SK-N-SH treated with all-trans-retinoic acid at 6 μM for 48 hours (cell line): ENCODE data around the gene PVALB.

Experiments used
- ATAC-seq: fragments of 200-7000 bp; cut with Tn5 transposase; 3 replicates; pipeline ENCODE4 v1.9.1; 2020; ENCODE audit warnings: mild to moderate bottlenecking, moderate library complexity
- ARNTL ChIP-seq: fragments of 450-650 bp; formaldehyde crosslinking; IDR thresholded peaks from 2 replicates; pipeline ENCODE4 v1.5.0; 2020; ENCODE audit warnings: low read depth, mild to moderate bottlenecking, moderate library complexity, borderline replicate concordance
- BACH2 ChIP-seq: fragments of 250-450 bp; sonication (Bioruptor Pico); IDR thresholded peaks from 2 replicates; pipeline ENCODE4 v1.9.0; 2021; ENCODE audit warnings: mild to moderate bottlenecking, borderline replicate concordance
- CSDC2 ChIP-seq: fragments of 250-450 bp; sonication (Bioruptor Pico); IDR thresholded peaks from 2 replicates; pipeline ENCODE4 v1.5.0; 2020; ENCODE audit warnings: mild to moderate bottlenecking, moderate library complexity
- ESRRG ChIP-seq: fragments of 250-450 bp; sonication (Bioruptor Pico); IDR thresholded peaks from 2 replicates; pipeline ENCODE4 v1.6.1; 2021; ENCODE audit warnings: mild to moderate bottlenecking
- GLIS3 ChIP-seq: fragments of 250-450 bp; sonication (Bioruptor Pico); IDR thresholded peaks from 2 replicates; pipeline ENCODE4 v1.5.0; 2020; ENCODE audit warnings: mild to moderate bottlenecking, moderate library complexity
- ISL1 ChIP-seq: fragments of 250-450 bp; sonication (Bioruptor Pico); IDR thresholded peaks from 2 replicates; pipeline ENCODE4 v2.1.2; 2022; ENCODE audit warnings: mild to moderate bottlenecking, moderate library complexity
- OSR1 ChIP-seq: fragments of 250-450 bp; sonication (Bioruptor Pico); IDR thresholded peaks from 2 replicates; pipeline ENCODE4 v1.8.0; 2022; ENCODE audit warnings: moderate library complexity, mild to moderate bottlenecking, inconsistent platforms
- PPARA ChIP-seq: fragments of 250-450 bp; sonication (Bioruptor Pico); IDR thresholded peaks from 2 replicates; pipeline ENCODE4 v1.5.0; 2020; ENCODE audit warnings: mild to moderate bottlenecking, borderline replicate concordance
- RARB ChIP-seq: fragments of 250-450 bp; sonication (Bioruptor Pico); IDR thresholded peaks from 2 replicates; pipeline ENCODE4 v1.8.0; 2021; ENCODE audit warnings: mild to moderate bottlenecking, moderate library complexity
- TCF4 ChIP-seq: fragments of 250-450 bp; sonication (Bioruptor Pico); IDR thresholded peaks from 2 replicates; pipeline ENCODE4 v1.8.0; 2021; ENCODE audit warnings: mild to moderate bottlenecking, moderate library complexity, borderline replicate concordance
- TOX ChIP-seq: fragments of 250-450 bp; sonication (Bioruptor Pico); IDR thresholded peaks from 2 replicates; pipeline ENCODE4 v1.8.0; 2021; ENCODE audit warnings: mild to moderate bottlenecking, moderate library complexity, borderline replicate concordance
- ZFP3 ChIP-seq: fragments of 250-450 bp; sonication (Bioruptor Pico); IDR thresholded peaks from 2 replicates; pipeline ENCODE4 v1.5.0; 2020; ENCODE audit warnings: mild to moderate bottlenecking, moderate library complexity
- ZFP30 ChIP-seq: fragments of 450-650 bp; formaldehyde crosslinking; IDR thresholded peaks from 2 replicates; pipeline ENCODE4 v1.5.0; 2022; ENCODE audit warnings: mild to moderate bottlenecking, moderate library complexity
- ZNF8 ChIP-seq: fragments of 450-650 bp; formaldehyde crosslinking; IDR thresholded peaks from 2 replicates; pipeline ENCODE4 v1.5.0; 2020; ENCODE audit warnings: mild to moderate bottlenecking, moderate library complexity
- TF ChIP-seq, protein P1 (sequence below): fragments of 250-450 bp; sonication (Bioruptor Pico); IDR thresholded peaks from 2 replicates; pipeline ENCODE4 v1.5.0; 2020; ENCODE audit warnings: mild to moderate bottlenecking, moderate library complexity
- TF ChIP-seq, protein P2 (sequence below): fragments of 250-450 bp; sonication (Bioruptor Pico); IDR thresholded peaks from 2 replicates; pipeline ENCODE4 v1.8.0; 2020; ENCODE audit warnings: mild to moderate bottlenecking, moderate library complexity, borderline replicate concordance
- TF ChIP-seq, protein P3 (sequence below): fragments of 250-450 bp; sonication (Bioruptor Pico); IDR thresholded peaks from 2 replicates; pipeline ENCODE4 v1.5.1; 2021; ENCODE audit warnings: mild to moderate bottlenecking, moderate library complexity
- TF ChIP-seq, protein P4 (sequence below): fragments of 250-450 bp; sonication (Bioruptor Pico); IDR thresholded peaks from 2 replicates; pipeline ENCODE4 v1.5.1; 2020; ENCODE audit warnings: low read depth, mild to moderate bottlenecking, moderate library complexity
- TF ChIP-seq, protein P5 (sequence below): fragments of 250-450 bp; sonication (Bioruptor Pico); IDR thresholded peaks from 2 replicates; pipeline ENCODE4 v1.8.0; 2021; ENCODE audit warnings: low read depth, mild to moderate bottlenecking, moderate library complexity, borderline replicate concordance

The PVALB gene

DNA sequence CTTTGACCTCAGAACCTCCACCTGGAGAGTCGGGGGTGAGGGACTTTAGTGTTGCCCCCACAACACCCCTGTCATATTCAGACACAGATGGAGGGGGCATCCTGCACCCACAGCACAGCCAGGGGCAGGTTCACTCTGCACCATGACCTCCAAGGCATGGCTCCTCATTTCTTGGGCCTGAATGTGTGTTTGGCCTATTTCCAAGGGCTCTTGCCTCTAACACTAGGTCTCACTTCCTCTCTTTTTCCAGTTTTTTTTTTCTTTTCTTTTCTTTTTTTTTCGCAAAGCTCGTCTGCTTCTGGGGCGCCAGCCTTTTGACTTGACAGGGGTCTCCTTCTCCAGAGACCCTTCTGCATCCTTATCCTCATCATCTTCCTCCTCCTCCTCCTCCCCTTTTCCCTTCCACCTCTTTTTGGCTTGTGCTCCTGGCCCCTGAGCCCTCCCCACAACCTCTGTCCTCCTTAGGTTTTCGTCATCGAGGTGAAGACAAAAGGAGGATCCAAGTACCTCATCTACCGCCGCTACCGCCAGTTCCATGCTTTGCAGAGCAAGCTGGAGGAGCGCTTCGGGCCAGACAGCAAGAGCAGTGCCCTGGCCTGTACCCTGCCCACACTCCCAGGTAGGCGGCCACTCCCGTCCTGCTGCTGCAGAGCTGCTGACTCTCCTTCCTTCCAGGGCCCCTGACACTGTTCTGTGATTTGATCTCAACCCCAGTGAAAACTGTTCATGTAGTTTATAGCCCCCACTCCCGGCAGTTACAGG, 47.8 kb upstream of the PVALB start:
- TF ChIP-seq ESRRG (CRISPR knock-in tag) (no peak), RARB (no peak), BACH2 (CRISPR knock-in tag) (no peak), TOX (no peak), ARNTL (CRISPR knock-in tag) (no peak), PPARA (CRISPR knock-in tag) (no peak), TCF4 (CRISPR knock-in tag) (no peak), OSR1 (CRISPR knock-in tag) (no peak), GLIS3 (no peak), CSDC2 (CRISPR knock-in tag) (no peak), ZNF8 (CRISPR knock-in tag) (no peak)
- TF ChIP-seq, protein P1, sequence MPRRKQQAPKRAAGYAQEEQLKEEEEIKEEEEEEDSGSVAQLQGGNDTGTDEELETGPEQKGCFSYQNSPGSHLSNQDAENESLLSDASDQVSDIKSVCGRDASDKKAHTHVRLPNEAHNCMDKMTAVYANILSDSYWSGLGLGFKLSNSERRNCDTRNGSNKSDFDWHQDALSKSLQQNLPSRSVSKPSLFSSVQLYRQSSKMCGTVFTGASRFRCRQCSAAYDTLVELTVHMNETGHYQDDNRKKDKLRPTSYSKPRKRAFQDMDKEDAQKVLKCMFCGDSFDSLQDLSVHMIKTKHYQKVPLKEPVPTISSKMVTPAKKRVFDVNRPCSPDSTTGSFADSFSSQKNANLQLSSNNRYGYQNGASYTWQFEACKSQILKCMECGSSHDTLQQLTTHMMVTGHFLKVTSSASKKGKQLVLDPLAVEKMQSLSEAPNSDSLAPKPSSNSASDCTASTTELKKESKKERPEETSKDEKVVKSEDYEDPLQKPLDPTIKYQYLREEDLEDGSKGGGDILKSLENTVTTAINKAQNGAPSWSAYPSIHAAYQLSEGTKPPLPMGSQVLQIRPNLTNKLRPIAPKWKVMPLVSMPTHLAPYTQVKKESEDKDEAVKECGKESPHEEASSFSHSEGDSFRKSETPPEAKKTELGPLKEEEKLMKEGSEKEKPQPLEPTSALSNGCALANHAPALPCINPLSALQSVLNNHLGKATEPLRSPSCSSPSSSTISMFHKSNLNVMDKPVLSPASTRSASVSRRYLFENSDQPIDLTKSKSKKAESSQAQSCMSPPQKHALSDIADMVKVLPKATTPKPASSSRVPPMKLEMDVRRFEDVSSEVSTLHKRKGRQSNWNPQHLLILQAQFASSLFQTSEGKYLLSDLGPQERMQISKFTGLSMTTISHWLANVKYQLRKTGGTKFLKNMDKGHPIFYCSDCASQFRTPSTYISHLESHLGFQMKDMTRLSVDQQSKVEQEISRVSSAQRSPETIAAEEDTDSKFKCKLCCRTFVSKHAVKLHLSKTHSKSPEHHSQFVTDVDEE (CRISPR knock-in tag): no peak

DNA sequence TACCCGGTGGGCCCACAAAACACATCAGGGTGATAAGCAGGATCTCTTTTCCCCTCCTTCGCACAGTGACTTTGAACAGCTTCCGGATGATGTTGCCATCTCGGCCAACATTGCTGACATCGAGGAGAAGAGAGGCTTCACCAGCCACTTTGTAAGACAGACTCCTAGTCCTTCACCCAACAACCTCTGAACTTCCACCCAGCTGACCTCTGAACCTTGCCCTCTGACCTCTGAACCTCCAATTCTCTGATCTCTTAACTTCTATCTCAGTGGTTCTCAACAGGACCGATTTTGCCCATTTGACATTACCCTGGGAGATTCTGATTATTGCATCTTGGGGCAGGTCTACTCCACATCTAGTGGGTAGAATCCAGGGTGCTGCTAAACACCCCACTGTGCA, 47.1 kb upstream of the PVALB start:
- ATAC-seq: no peak
- TF ChIP-seq, protein P2, sequence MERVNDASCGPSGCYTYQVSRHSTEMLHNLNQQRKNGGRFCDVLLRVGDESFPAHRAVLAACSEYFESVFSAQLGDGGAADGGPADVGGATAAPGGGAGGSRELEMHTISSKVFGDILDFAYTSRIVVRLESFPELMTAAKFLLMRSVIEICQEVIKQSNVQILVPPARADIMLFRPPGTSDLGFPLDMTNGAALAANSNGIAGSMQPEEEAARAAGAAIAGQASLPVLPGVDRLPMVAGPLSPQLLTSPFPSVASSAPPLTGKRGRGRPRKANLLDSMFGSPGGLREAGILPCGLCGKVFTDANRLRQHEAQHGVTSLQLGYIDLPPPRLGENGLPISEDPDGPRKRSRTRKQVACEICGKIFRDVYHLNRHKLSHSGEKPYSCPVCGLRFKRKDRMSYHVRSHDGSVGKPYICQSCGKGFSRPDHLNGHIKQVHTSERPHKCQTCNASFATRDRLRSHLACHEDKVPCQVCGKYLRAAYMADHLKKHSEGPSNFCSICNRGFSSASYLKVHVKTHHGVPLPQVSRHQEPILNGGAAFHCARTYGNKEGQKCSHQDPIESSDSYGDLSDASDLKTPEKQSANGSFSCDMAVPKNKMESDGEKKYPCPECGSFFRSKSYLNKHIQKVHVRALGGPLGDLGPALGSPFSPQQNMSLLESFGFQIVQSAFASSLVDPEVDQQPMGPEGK (CRISPR knock-in tag): no peak
- TF ChIP-seq ZFP3 (CRISPR knock-in tag) (no peak), TCF4 (CRISPR knock-in tag) (no peak), ARNTL (CRISPR knock-in tag) (no peak)
- TF ChIP-seq, protein P3, sequence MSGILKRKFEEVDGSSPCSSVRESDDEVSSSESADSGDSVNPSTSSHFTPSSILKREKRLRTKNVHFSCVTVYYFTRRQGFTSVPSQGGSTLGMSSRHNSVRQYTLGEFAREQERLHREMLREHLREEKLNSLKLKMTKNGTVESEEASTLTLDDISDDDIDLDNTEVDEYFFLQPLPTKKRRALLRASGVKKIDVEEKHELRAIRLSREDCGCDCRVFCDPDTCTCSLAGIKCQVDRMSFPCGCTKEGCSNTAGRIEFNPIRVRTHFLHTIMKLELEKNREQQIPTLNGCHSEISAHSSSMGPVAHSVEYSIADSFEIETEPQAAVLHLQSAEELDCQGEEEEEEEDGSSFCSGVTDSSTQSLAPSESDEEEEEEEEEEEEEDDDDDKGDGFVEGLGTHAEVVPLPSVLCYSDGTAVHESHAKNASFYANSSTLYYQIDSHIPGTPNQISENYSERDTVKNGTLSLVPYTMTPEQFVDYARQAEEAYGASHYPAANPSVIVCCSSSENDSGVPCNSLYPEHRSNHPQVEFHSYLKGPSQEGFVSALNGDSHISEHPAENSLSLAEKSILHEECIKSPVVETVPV: no peak
- TF ChIP-seq, protein P1 (CRISPR knock-in tag): no peak
- TF ChIP-seq, protein P4, sequence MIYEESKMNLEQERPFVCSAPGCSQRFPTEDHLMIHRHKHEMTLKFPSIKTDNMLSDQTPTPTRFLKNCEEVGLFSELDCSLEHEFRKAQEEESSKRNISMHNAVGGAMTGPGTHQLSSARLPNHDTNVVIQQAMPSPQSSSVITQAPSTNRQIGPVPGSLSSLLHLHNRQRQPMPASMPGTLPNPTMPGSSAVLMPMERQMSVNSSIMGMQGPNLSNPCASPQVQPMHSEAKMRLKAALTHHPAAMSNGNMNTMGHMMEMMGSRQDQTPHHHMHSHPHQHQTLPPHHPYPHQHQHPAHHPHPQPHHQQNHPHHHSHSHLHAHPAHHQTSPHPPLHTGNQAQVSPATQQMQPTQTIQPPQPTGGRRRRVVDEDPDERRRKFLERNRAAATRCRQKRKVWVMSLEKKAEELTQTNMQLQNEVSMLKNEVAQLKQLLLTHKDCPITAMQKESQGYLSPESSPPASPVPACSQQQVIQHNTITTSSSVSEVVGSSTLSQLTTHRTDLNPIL (CRISPR knock-in tag): no peak

More for the DNA sequence above, 47.8 kb upstream of the PVALB start:
- ATAC-seq: no peak

DNA sequence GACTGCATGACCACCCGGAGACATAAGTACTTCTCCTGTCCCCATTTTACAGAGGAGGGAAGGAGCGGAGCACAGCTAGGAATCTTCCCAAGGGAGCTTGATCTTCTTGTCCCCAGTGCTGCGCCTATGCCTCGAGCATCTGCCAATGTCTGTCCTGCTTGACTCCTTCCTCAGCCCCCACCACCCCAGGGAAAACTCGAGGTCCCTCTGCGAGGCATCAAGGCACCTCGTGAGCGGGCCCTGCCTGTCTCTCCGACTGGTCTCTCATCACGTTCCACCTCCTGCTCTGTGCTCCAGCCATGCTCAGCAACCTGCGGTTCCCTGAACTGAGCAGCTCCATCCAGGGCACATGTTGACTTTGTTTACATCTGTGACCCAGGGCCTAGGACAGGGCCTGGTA, 46.4 kb upstream of the PVALB start:
- ATAC-seq: no peak
- TF ChIP-seq BACH2 (CRISPR knock-in tag) (no peak), ISL1 (CRISPR knock-in tag) (no peak), ZFP3 (CRISPR knock-in tag) (no peak), ZFP30 (CRISPR knock-in tag) (no peak)
- TF ChIP-seq, protein P4 (CRISPR knock-in tag): no peak
- TF ChIP-seq, protein P1 (CRISPR knock-in tag): no peak
- TF ChIP-seq, protein P5, sequence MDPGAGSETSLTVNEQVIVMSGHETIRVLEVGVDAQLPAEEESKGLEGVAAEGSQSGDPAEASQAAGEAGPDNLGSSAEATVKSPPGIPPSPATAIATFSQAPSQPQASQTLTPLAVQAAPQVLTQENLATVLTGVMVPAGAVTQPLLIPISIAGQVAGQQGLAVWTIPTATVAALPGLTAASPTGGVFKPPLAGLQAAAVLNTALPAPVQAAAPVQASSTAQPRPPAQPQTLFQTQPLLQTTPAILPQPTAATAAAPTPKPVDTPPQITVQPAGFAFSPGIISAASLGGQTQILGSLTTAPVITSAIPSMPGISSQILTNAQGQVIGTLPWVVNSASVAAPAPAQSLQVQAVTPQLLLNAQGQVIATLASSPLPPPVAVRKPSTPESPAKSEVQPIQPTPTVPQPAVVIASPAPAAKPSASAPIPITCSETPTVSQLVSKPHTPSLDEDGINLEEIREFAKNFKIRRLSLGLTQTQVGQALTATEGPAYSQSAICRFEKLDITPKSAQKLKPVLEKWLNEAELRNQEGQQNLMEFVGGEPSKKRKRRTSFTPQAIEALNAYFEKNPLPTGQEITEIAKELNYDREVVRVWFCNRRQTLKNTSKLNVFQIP (CRISPR knock-in tag): no peak
